Measurements from ENCODE around the gene SARDH.

The SARDH gene, protein sequence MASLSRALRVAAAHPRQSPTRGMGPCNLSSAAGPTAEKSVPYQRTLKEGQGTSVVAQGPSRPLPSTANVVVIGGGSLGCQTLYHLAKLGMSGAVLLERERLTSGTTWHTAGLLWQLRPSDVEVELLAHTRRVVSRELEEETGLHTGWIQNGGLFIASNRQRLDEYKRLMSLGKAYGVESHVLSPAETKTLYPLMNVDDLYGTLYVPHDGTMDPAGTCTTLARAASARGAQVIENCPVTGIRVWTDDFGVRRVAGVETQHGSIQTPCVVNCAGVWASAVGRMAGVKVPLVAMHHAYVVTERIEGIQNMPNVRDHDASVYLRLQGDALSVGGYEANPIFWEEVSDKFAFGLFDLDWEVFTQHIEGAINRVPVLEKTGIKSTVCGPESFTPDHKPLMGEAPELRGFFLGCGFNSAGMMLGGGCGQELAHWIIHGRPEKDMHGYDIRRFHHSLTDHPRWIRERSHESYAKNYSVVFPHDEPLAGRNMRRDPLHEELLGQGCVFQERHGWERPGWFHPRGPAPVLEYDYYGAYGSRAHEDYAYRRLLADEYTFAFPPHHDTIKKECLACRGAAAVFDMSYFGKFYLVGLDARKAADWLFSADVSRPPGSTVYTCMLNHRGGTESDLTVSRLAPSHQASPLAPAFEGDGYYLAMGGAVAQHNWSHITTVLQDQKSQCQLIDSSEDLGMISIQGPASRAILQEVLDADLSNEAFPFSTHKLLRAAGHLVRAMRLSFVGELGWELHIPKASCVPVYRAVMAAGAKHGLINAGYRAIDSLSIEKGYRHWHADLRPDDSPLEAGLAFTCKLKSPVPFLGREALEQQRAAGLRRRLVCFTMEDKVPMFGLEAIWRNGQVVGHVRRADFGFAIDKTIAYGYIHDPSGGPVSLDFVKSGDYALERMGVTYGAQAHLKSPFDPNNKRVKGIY

DNA sequence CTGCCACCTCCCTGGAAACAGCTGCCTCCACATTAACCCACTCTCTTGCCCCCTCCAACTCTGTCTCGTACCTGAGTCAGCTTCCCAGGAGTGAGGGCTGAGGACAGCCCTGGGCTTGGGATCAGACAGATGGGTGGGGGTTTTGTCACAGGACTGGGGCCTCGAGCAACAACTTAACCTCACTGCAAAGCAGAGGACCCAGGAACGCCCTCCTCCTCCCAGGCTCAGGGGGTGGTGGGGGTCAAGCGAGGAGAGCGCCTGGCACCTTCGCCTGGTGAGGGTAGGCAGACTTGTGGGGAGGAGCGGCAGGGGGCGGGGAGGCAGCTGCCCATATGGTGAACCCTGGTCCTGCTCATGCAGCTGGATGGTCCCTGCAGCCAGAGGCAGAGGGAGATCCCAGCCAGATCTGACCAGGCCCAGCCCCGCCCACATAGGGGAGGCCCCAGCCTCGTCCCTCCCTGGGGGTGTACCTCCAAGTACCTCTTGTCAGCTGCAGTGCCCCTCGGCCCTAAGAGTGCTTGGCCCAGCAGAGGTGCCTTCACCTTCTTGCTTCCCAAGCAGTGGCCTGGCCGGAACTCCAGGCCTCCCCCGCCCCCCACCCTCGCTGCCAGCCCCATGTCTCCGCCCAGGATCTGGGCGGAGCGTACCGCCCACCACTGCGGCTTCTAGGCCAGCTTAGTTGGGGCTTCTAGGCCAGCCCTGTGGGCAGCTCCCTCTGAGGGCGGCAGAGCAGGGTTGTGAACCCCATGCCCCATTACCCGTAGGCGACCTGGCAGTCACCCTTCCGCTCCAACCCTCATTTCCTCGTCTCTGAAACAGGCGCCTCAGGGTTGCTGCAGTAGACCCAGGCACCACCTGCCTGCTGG, at the start of gene SARDH:
Gene SARDH, minus strand, starts transcription at position 579 of the 866 bp plus-strand sequence. CDS start 4,179 bp downstream, outside the sequence.
- DNase-seq, result peak; percentile 24

DNA sequence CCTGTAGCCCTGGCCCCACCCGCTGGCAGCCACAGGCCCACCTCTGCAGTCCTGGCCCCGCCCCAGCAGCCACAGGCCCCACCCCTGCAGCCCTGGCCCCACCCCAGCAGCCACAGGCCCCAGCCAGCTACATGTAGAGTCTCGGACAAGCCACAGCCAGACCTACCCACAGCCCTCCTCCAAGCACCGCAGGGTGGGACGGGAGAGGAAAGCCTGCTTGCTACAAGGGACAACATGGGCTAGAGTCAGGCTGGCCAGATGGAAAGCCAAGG, 49.5 kb upstream of the SARDH start:
- DNase-seq, result no peak

DNA sequence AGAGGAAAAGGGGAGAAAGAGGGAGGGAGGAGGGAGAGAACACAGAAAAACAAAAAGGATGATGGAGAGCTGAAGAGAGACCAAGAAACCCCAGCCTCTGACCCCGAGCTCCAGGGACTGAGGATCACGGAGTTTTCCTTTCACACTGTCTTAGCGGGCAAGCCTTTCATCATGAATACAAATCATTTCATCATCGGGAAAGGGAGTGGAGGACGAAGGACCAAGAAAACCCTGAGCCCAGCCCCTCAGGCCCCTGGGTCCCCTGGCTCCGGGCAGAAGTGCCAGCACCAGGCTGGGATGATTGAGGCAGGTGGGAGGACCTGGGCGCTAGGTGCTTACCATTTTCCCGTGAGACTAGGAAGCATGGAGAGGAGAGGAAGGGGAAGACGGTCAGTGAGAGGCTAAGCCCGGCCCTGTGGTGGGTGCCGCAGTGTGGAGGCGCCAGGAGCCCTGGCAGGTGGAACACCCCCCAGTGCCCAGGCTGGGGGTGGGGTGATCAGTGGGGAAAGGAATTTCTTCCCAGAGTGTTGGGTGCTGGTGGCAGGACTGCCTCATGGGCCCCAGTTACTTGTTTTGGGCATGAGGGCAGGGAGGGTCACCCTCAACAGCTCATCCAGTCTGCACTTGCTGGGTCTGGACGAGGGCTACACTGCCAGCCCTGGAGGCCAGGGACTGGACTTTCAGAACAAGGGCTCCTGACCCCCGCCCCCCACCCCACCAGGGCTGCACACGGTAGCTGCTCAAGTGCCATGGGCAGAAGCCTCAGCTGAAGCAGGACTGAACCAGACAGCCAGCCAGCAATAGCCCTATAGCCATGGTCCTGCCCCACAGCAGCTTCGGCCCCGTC, 49.0 kb upstream of the SARDH start:
- no peak for DNase-seq

DNA sequence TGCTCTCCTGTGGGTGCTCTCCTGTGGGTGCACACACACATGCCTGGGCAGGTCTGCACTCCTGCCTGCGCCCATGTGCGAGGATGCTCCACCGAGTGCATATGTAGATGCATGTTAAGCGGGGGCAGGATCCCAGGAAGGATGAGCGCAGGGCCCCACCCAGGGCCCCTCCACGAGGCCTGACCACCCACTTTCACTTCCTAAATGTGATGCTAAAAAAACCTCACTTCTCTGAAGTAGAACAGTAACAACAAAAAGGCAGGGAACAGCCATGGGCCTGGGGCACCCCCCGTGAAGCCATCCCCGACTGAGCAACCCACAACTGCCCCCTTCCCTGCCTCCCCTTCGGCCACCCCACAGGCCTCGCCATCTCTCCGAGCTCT, 48.2 kb upstream of the SARDH start:
- DNase-seq, result no peak

DNA sequence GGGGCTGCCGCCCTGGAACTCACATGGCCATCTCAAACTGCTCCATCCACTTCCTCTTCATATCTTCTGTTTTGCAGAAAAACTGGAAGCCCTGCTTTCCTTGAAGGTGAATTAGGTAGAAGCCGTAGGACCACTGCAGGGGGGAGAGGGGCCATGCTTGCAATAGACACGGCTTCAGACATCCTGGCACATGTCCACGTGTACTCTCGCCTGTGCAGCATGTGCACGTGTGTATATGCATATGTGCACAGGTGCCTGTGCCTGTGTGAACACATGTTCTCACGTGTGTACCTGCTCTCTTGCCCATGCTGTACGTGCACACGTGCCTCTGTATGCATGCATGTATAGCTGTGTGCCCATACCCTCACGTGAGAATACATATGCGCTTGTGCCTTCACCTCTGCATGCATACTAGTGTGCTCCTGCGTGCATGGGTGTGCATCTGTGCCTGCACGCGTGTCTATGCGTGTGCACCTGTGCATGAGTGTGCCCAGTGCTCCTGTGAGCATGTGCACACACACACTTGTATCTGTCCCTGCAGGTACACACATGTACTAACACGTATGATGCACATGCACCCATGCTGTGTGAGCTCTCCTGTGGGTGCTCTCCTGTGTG, 47.7 kb upstream of the SARDH start:
- no peak for DNase-seq

DNA sequence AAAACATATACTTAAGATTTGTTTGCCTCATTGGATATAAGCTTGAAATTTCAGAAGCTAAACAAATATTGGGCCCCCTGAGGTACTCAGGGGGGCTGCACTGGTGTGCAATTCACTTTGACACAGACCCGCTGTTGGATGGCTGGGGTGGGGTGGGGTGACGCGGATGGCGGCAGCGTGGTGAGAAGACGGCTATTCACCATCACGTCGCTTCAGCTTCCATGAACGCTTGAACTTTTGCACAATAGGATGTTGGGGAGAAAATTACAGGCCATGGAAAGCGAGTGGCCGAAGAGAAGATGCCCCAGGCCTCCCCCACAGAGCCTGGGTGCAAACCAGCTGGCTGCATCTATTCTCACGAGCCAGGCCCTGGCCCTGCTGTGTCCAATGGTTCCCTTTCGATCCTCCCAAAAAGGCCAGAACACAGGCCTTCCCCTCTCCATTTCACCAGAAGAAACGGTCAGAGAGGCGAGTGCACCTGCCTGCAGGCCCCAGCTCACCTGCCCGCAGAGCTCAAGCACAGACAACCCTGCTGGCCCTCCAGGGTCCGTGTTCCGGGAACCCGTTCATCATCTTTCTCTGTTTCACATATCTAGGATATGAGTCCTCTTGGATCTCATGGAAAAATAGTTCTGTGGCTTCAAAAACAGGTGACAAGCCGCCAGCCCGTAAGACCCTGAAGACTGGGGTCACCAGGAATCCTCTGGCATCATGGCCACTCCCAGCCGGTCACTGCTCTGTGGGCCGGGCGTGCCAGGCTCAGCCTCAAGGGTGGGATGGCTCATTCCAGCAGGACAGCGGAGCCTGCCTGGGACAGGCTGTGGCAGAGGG, 46.8 kb upstream of the SARDH start:
- DNase-seq, result no peak

DNA sequence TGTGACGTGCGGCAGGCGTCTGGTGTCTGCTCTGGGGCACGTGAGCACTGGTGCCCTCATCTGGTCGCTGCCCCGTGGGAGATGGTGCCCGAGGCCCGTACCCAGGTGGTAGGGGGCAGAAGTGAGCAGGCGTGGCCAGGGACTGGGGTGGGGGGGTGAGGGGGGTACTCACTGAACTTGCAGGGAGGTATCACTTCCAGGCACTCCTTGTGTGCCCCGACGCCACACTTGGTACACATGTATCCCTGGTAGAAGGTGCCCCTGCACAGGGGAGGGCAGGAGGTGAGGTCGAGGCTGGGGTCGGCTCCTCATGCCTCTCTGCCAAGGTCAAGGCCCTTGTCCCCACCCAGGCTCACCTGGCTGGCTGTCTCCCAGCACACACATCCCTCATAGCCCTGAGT, 45.2 kb upstream of the SARDH start:
- DNase-seq, result no peak

DNA sequence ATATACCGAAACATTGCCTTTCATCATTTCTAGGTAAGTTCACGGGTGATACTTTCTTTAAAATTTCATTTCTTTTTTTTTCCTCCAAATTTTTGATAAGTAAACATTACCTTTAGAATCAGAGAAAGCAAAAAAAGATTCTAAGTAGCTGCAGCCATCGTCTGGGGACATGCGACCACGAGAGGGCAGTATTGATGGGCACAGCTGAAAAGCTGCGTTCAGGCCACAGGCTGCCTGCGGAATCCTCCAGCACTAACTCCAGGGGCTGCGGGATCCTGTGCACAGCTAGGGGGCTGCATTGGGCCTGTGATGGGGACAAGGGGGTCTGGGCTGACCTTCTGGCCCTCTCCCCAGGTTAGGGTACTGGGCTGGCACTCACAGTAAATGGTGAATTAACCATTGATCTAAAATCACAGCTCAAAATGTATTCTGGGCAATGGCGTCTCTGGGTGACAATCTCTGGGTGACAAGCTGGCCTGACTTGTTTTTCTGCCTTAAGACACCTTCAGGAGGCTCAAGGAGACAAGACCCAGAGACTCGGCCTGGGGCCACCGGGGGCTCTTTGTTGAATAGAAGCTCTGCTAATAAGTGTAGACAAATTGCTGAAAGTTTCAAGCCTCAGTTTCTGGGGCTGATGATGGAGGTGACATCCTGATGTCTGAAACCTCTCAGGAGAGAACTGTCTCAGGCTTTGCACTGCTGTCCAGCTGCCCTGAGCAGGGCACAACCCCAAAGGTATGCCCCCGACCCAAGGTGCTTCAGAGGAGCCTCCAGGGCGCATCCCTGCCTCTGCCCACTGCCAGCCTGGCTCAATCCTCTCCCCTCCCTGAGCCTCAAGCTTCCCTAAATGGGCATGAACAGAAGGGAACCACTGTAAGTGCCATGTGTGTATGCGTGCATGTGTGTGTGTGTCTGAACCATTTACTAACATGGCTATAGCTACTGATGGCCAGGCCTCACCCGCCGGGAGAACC, 44.3 kb upstream of the SARDH start:
- DNase-seq, result peak; percentile 67

DNA sequence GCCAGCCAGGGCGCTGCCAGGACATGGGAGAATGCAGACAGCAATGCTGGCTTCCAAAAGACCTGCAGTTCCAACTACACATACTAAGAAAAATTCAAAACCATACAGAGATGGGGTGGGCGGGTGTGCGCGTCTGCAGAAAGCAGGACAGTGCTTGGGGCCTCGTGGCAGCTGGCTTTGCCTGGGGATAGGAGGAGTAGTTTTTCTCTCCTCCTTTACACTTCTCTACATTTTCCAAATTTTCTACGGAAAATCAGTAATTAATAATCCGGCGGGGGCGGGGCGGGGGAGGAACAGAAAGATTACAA, 43.6 kb upstream of the SARDH start:
- no peak for DNase-seq

DNA sequence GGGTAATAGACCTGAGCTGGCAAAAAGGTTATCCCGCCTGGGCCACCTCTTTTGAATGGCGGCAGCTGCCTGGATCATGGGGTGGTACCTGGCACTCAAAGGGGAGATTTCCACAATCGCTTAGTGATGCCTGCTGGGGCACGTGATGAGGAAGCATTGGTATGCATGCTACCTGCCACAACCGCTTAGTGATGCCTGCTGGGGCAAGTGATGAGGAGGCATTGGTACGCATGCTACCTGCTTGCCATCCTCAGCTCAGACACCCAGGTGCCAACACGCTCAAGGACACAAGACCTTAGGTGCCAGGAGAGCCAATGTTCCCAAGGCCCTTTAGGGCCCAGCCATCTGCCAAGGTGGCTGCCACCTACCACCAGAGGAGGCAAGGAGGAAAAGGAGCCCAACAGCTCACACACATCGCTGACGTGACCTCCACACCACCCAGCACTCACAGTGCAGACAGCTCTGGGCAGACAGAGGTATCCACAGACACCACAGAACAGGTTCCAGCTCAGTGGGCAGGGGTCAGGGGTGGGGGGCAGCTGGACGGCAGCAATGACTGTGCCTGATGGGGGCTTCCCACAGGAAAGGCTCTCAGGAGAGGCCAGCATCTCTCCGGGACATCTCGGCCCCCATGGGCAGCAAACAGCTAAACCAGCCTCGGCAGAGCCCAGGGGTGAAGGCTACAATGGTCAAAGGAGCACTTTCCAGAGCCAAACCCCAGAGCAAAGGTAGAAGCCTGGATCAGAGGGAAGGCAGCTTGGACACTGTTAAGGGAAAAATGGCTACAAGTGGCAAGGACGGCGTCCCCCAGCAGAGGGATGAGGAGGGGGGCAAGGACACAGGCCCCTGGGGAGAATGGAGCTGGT, 43.0 kb upstream of the SARDH start:
- no peak for DNase-seq

DNA sequence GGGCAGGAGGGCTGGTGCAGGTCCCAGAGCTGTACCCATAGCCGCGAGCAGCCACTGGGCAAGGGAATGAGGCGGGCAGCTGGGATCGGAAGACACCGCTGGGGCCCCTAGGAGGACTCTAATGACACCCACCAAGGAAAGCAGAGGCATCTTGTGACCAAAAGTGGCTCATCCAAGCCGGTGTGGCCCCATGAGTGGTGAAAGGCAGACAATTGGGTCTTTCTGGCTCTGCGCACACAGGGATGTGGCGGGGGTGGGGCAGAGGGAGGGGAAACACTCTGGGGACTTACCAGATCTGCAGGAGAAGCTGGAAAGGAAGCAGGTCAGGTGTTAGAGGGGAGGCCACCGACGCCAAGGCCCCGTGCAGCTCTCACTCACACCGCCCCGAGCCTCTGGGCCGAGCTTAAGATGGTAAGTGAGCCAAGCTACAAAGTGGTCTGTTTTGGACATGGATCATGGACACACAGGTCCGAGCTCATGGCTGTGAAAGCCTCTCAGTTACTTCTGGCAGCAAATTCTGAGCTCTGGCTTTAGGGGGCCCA, 42.3 kb upstream of the SARDH start:
- DNase-seq, result no peak

DNA sequence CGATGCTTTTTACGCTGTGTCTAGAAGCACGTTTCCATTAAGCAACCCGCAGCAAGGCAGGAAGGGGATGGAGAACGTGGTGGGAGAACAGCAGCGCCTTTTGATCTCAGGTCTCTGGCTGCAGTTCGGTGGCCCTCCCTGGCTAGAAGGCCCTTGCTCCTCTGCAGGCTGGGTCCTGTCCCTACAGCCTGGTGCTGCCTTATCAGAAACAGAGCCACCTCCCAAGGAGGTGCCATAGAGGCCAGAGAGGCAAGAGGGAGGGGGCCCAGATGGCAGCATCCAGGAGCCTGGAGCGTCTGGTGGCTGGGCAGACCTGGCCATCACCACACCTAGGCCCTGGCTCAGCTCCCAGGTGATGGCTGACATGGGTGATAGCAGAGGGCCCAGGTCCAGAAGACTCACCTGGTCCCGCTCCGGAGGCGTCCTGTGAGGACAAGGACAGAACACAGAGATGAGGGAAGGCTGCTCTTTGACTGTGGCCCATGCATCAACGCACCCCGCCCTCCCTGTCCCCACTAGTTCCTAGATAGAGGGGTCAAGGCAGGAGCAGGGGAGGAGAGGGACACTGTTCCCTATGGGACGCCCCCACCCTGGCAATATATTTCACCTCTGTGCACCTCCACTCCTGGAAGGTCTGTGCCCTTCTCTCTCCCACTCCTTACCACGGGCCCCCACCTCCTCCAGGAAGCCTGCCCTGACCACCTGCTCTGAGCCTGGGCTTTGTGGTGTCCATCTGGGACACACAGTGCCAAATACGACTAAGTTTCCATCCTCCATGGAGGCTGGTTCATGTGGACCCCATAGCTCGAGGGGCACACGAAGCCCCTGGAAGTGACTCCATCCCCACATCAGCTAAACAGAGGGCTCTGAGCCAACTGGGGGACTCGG, 41.6 kb upstream of the SARDH start:
- no peak for DNase-seq

DNA sequence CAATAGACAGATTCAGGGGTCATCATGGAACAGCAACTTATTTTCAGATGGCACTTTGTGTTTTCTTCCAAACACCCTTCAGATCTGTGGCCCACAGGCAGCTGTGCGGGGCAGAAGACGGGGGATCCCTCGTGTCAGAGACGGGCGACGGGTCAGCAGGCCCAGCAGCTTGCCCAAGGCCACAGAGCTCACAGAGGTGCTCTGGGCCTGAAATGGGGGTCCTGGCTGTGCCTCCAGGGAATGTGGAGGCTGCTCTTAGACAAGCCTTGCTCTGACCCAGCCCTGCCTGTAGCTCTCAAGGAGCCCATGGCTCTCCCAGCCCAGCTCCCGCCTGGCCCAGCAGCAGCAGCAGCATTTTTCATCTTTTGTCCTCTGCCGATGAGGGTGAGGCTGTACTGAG, 40.9 kb upstream of the SARDH start:
- DNase-seq, result no peak

DNA sequence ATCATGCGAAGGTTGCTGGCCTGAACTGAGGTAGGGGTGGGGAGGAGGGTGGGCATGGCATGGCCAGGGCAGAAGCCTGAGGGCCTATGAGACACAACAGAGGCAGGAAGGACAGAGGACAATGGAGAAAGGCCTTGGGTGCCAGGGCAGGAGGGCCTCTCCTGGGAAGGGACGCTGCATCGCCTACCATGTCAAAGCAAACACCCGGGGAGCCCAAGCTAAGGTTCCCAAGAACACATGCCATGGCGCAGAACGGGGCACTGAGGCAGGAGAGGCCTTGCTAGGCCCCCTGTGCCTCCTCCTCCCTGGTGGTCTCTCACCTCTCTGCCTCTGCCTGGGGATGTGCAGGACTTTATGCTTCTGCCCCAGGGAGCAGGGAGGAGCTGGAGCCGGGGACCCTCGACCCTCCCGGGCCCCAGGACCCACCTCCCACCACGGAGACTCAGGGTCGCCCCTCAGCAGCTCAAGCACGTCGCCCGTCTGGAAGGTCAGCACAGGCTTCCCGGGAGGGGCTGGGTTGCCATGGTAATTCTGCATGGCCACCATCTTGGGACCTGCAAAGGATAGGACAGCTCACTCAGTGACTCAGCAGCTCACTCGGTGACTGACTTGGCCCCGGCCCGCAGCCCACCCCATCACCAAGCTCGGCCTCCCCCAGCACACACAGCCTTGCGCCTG, 40.3 kb upstream of the SARDH start:
- DNase-seq, result no peak

DNA sequence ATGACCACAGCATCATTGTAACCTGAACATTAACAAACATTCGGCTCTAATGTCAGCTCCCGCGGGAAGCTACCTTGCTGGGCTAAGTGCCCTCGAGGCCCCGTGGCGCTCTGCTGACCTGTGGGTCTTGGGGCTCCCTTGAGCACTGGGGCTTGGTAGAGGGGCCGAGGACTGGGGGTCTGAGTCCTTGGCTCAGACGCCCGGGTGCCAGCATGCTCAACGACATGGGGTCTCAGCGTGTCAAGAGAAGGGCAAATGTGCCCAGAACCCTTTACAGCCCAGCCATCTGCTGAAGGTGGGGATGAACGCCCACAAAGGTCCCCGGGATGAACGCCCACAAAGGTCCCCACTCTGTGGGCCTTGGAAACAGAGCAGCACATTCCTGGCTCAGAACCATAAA, 39.7 kb upstream of the SARDH start:
- no peak for DNase-seq

DNA sequence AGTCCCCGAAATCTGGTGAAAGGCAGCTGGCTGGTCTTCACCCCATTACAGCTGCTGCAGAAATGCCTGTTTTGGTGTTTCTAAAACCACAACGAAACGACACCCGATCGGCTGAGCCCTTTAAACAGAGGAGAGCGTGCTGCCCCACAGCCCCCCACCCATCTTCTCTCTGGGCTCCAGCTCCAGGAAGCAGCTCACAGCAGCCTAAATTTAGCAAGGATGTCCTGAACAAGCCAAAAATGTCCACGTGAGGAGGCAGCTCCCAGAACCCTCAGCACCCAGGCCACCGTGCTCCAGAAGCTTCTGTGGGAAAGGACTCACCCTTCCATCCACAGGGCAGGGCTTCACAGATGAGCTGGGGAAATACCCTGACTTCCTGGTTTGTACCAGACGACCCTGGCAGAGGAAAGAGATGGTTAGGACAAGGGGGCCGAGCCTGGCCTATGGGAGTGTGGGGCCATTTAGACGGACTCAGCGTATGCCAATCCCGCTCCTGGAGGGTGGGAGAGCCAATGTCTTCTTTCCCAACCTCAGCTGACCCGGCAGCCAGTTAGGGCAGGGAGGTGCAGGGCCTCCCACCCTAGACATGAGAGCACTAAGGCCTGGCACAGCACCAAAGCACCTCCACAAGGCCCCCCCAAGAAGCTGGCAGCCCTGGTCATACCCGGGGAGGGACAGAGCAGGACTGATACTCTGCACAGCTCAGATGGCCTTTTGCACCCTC, 39.1 kb upstream of the SARDH start:
- no peak for DNase-seq

All from stimulated activated CD4-positive, alpha-beta T cell treated with anti-CD3 and anti-CD28 coated beads, Interleukin-1b, Interleukin-23, amount 100 ng/mL, for 48 hours (primary cell).